IMR-90 (cell line): ENCODE data around the gene CNTRL. TPM values are rescaled to one million over a fixed set of nuclear protein-coding genes. Genes with fewer than 3 reads are reported as not detected.

Experiments
- ATAC-seq: fragments of 200-7000 bp; cut with Tn5 transposase; 2 replicates; pipeline ENCODE4 v1.9.1; 2020; ENCODE audit warnings: low read depth, mild to moderate bottlenecking, moderate library complexity
- BruUV-seq: library from RNA; stranded (reverse); fragments of 400-500 nt; replicated peaks from 2 replicates; lab custom pipeline; 2021; lab: Mats Ljungman, UMichigan
- CTCF ChIA-PET: fragments of 300-600 bp; formaldehyde crosslinking; extraction: SDS; loops from one replicate; lab custom pipeline; 2021; ENCODE audit warnings: antibody characterized with exemption; lab: Yijun Ruan, JAX
- POLR2A ChIA-PET: fragments of 300-600 bp; sonication (Branson Sonifier 250); formaldehyde crosslinking; loops from one replicate; lab custom pipeline; 2022; ENCODE audit warnings: antibody characterized with exemption; ENCODE audit not compliant: unreplicated experiment; lab: Charles Lee
- DNase-seq: peaks from one replicate; pipeline ENCODE4 v3.0.0; 2013
- H2AFZ ChIP-seq: replicated peaks from 2 replicates; pipeline ENCODE3; 2013; ENCODE audit warnings: low read length, mild to moderate bottlenecking; ENCODE audit not compliant: poor library complexity
- H2AK5ac ChIP-seq: 2 replicates; pipeline ENCODE4 v1.6.1; 2013; ENCODE audit warnings: low read depth, low read length, inconsistent platforms
- H2AK9ac ChIP-seq: replicated peaks from 2 replicates; pipeline ENCODE3; 2013; ENCODE audit warnings: mild to moderate bottlenecking, low read depth, low read length, moderate library complexity; ENCODE audit not compliant: poor library complexity
- H2BK120ac ChIP-seq: 2 replicates; pipeline ENCODE4 v1.6.1; 2013; ENCODE audit warnings: low read depth, low read length, inconsistent platforms
- H2BK15ac ChIP-seq: 3 replicates; pipeline ENCODE4 v1.6.1; 2013; ENCODE audit warnings: low read depth, low read length, inconsistent platforms
- H2BK20ac ChIP-seq: 2 replicates; pipeline ENCODE4 v1.6.1; 2013; ENCODE audit warnings: low read depth, mild to moderate bottlenecking, inconsistent platforms, low read length, moderate library complexity
- H2BK5ac ChIP-seq: 2 replicates; pipeline ENCODE4 v1.6.1; 2013; ENCODE audit warnings: mild to moderate bottlenecking, low read depth, low read length, inconsistent platforms; ENCODE audit not compliant: poor library complexity, severe bottlenecking
- H3K14ac ChIP-seq: replicated peaks from 2 replicates; pipeline ENCODE4 v1.6.1; 2013; ENCODE audit warnings: low read depth, low read length, inconsistent platforms
- H3K18ac ChIP-seq: 2 replicates; pipeline ENCODE4 v1.6.1; 2013; ENCODE audit warnings: low read depth, low read length, control low read depth
- H3K23ac ChIP-seq: 2 replicates; pipeline ENCODE4 v1.6.1; 2013; ENCODE audit warnings: low read depth, low read length, inconsistent platforms
- H3K27ac ChIP-seq: 2 replicates; pipeline ENCODE4 v1.5.1; 2013; ENCODE audit warnings: mild to moderate bottlenecking, control low read depth, low read length; ENCODE audit not compliant: insufficient read depth
- H3K27me3 ChIP-seq: 2 replicates; pipeline ENCODE4 v1.6.1; 2013; ENCODE audit warnings: low read length; ENCODE audit not compliant: control insufficient read depth, insufficient read depth
- H3K36me3 ChIP-seq: 2 replicates; pipeline ENCODE4 v1.6.1; 2013; ENCODE audit warnings: low read length, mixed read lengths; ENCODE audit not compliant: control insufficient read depth, insufficient read depth
- H3K4ac ChIP-seq: 2 replicates; pipeline ENCODE4 v1.6.1; 2013; ENCODE audit warnings: low read depth, low read length, inconsistent platforms
- H3K4me1 ChIP-seq: 2 replicates; pipeline ENCODE4 v1.6.1; 2013; ENCODE audit warnings: low read length, mixed read lengths; ENCODE audit not compliant: control insufficient read depth, insufficient read depth
- H3K4me2 ChIP-seq: 2 replicates; pipeline ENCODE4 v1.6.1; 2013; ENCODE audit warnings: low read depth, mild to moderate bottlenecking, control low read depth, low read length, moderate library complexity
- H3K4me3 ChIP-seq: 2 replicates; pipeline ENCODE4 v1.5.1; 2013; ENCODE audit warnings: low read depth, mild to moderate bottlenecking, control low read depth, low read length, moderate library complexity; ENCODE audit not compliant: insufficient read depth
- H3K56ac ChIP-seq: 2 replicates; pipeline ENCODE4 v1.6.1; 2013; ENCODE audit warnings: low read length, inconsistent platforms; ENCODE audit not compliant: insufficient read depth; ENCODE audit errors: extremely low read depth
- H3K79me1 ChIP-seq, 2 experiments: 2 replicates each; pipeline ENCODE4 v1.6.1; 2013; ENCODE audit warnings: low read length in 2 of 2, inconsistent platforms in 1 of 2, low read depth in 1 of 2
- H3K9ac ChIP-seq: 2 replicates; pipeline ENCODE4 v1.6.1; 2013; ENCODE audit warnings: low read depth, low read length, control low read depth
- H3K9me1 ChIP-seq: 2 replicates; pipeline ENCODE4 v1.6.1; 2013; ENCODE audit warnings: low read length, inconsistent platforms; ENCODE audit not compliant: insufficient read depth
- H3K9me3 ChIP-seq: 2 replicates; pipeline ENCODE4 v1.6.1; 2013; ENCODE audit warnings: low read length; ENCODE audit not compliant: control insufficient read depth, insufficient read depth
- H4K20me1 ChIP-seq: 2 replicates; pipeline ENCODE4 v1.6.1; 2013; ENCODE audit warnings: low read length, inconsistent platforms; ENCODE audit not compliant: insufficient read depth
- H4K5ac ChIP-seq: 2 replicates; pipeline ENCODE4 v1.6.1; 2013; ENCODE audit warnings: mild to moderate bottlenecking, low read depth, low read length, control low read depth
- H4K8ac ChIP-seq, 2 experiments: 2 replicates each; pipeline ENCODE4 v1.6.1; 2013; ENCODE audit warnings: low read depth in 2 of 2, low read length in 2 of 2, control low read depth in 1 of 2, inconsistent platforms in 1 of 2
- H4K91ac ChIP-seq: 2 replicates; pipeline ENCODE4 v1.6.1; 2013; ENCODE audit warnings: low read depth, low read length, inconsistent platforms; ENCODE audit not compliant: insufficient read depth
- BHLHE40 ChIP-seq: fragments of 150-350 bp; IDR thresholded peaks from 2 replicates; pipeline ENCODE4 v1.6.1; 2016; ENCODE audit warnings: mild to moderate bottlenecking, low read depth, low read length
- CEBPB ChIP-seq: IDR thresholded peaks from 2 replicates; pipeline ENCODE4 v1.6.1; 2012; ENCODE audit warnings: low read depth, low read length, improper control_type of control experiment
- CTCF ChIP-seq: conservative IDR thresholded peaks from 2 replicates; pipeline ENCODE4 v1.5.1; 2012; ENCODE audit warnings: mild to moderate bottlenecking, low read depth, low read length, improper control_type of control experiment
- ELK1 ChIP-seq: fragments of 150-350 bp; IDR thresholded peaks from 2 replicates; pipeline ENCODE4 v1.6.1; 2016; ENCODE audit warnings: low read depth, mild to moderate bottlenecking, low read length, moderate library complexity, borderline replicate concordance
- FOS ChIP-seq: fragments of 150-350 bp; IDR thresholded peaks from 2 replicates; pipeline ENCODE4 v1.6.1; 2016; ENCODE audit warnings: low read depth, low read length
- MAFK ChIP-seq: IDR thresholded peaks from 2 replicates; pipeline ENCODE4 v1.6.1; 2012; ENCODE audit warnings: low read depth, low read length, improper control_type of control experiment
- MAZ ChIP-seq: IDR thresholded peaks from 2 replicates; pipeline ENCODE4 v1.6.1; 2012; ENCODE audit warnings: low read depth, mild to moderate bottlenecking, low read length, improper control_type of control experiment, moderate library complexity, borderline replicate concordance
- MXI1 ChIP-seq: IDR thresholded peaks from 2 replicates; pipeline ENCODE4 v1.6.1; 2012; ENCODE audit warnings: low read depth, mild to moderate bottlenecking, low read length, moderate library complexity, borderline replicate concordance
- NFE2L2 ChIP-seq: fragments of 150-350 bp; IDR thresholded peaks from 2 replicates; pipeline ENCODE4 v1.6.1; 2016; ENCODE audit warnings: low read depth, mild to moderate bottlenecking, low read length
- POLR2A ChIP-seq: IDR thresholded peaks from 2 replicates; pipeline ENCODE4 v1.6.1; 2012; ENCODE audit warnings: mild to moderate bottlenecking, low read depth, low read length
- RAD21 ChIP-seq: IDR thresholded peaks from 2 replicates; pipeline ENCODE4 v1.6.1; 2012; ENCODE audit warnings: low read length, improper control_type of control experiment
- RCOR1 ChIP-seq: IDR thresholded peaks from 2 replicates; pipeline ENCODE4 v1.6.1; 2012; ENCODE audit warnings: mild to moderate bottlenecking, low read length, improper control_type of control experiment; ENCODE audit not compliant: insufficient replicate concordance
- RFX5 ChIP-seq: IDR thresholded peaks from 2 replicates; pipeline ENCODE4 v1.8.0; 2012; ENCODE audit warnings: low read depth, mild to moderate bottlenecking, low read length, moderate library complexity
- USF2 ChIP-seq: fragments of 150-350 bp; IDR thresholded peaks from 2 replicates; pipeline ENCODE4 v1.6.1; 2017; ENCODE audit warnings: mild to moderate bottlenecking, antibody characterized with exemption, low read length, low read depth
- WGBS, 2 experiments: methylation state at CpG; one replicate each; pipeline versions ENCODE4 v1.1.5 to v1.1.7; 2013; ENCODE audit warnings: missing lambda C conversion rate in 2 of 2; ENCODE audit not compliant: insufficient read length in 1 of 2; ENCODE audit errors: extremely low coverage in 2 of 2; 5-methylcytosine and 5-hydroxymethylcytosine counted together
- dilution Hi-C: fragments of 300-500 bp; cut with HindIII; formaldehyde crosslinking; loops from one replicate; pipeline ENCODE4 v1.14.3; 2018; ENCODE audit warnings: low sequenced_read_pairs; ENCODE audit not compliant: unreplicated experiment
- in situ Hi-C: fragments of 300-500 bp; cut with MboI; formaldehyde crosslinking; loops from 3 replicates; pipeline ENCODE4 v1.14.3; 2019; ENCODE audit warnings: low sequenced_read_pairs, inconsistent platforms, mixed read lengths
- intact Hi-C: fragments of 100-400 bp; cut with micrococcal nuclease; formaldehyde crosslinking; loops from 2 replicates; pipeline ENCODE4 v1.10.0; 2022
- polyA plus RNA-seq, 3 experiments: library from polyadenylated mRNA; depleted of rRNA; stranded (reverse); fragments of >200 nt; gene quantifications; 2 replicates each; pipeline ENCODE4 v1.2.3, GENCODE V29; 2012; ENCODE audit warnings: low replicate concordance in 1 of 3
- total RNA-seq: library from RNA; depleted of rRNA; stranded (reverse); fragments of >200 nt; gene quantifications from 2 replicates; pipeline ENCODE4 v1.2.3, GENCODE V29; 2012

CNTRL gene
- total and polyA plus RNA-seq, 2 of the 4 experiments (the other 2 are of a cell fraction) = 4.5 to 7.3 TPM

GRCh38 chr9:121140162-121140561 is 65.4 kb downstream of the CNTRL start:
- H3K27ac ChIP-seq = no peak overlapping the region
- intact Hi-C loops (no loop called here), in situ Hi-C loops (no loop called here), dilution Hi-C loops (no loop called here)
- H3K27me3 ChIP-seq = no peaks in the 10 kb centered on the region
- no peaks in the 10 kb centered on the region for H3K9me3 ChIP-seq
- no peaks in the 10 kb centered on the region; a peak in 1 of 4 replicates for H3K79me1 ChIP-seq
- no peak overlapping the region for H2BK120ac ChIP-seq
- DNase-seq (no peak), ATAC-seq (no peak)
- 0 out of 2 replicates have a peak, but pooled peaks cover 6% of the 10 kb centered on the region for H3K9me1 ChIP-seq
- no peak overlapping the region for H2AFZ ChIP-seq
- H3K4me3 ChIP-seq = no peak overlapping the region
- H4K91ac ChIP-seq = no peak overlapping the region
- H3K23ac ChIP-seq = no peak overlapping the region
- H3K14ac ChIP-seq = no peak overlapping the region
- H2BK20ac ChIP-seq = no peak overlapping the region
- no peak overlapping the region for H2AK5ac ChIP-seq
- TF ChIP-seq BHLHE40 = no peak
- no peak for TF ChIP-seq RFX5
- no peak for TF ChIP-seq RAD21
- TF ChIP-seq CEBPB = no peak
- no peak for TF ChIP-seq FOS
- no peak for TF ChIP-seq RCOR1
- no peak for TF ChIP-seq USF2
- no peak for TF ChIP-seq POLR2A
- no peak for TF ChIP-seq NFE2L2
- TF ChIP-seq MAZ = no peak
- TF ChIP-seq MXI1 = no peak
- TF ChIP-seq ELK1 = no peak
- TF ChIP-seq MAFK = no peak
- no peak for TF ChIP-seq CTCF
- no peak overlapping the region for H4K8ac ChIP-seq
- no peak overlapping the region for H3K4ac ChIP-seq
- H3K4me2 ChIP-seq = no peak overlapping the region
- peaks cover 17% of the 10 kb centered on the region for H3K36me3 ChIP-seq
- H3K4me1 ChIP-seq = no peaks in the 10 kb centered on the region
- H2BK15ac ChIP-seq = no peak overlapping the region
- H4K20me1 ChIP-seq = no peaks in the 10 kb centered on the region
- no TSS peak for BruUV-seq
- CTCF ChIA-PET = no interaction called here
- H3K56ac ChIP-seq = no peak overlapping the region
- no peak overlapping the region for H4K5ac ChIP-seq
- H3K18ac ChIP-seq = no peak overlapping the region
- no CpG with 5 or more reads among the region's 1 CpG for WGBS, 2 experiments
- H3K9ac ChIP-seq = no peak overlapping the region
- H2BK5ac ChIP-seq = no peak overlapping the region
- POLR2A ChIA-PET = no interaction called here
- no peak overlapping the region for H2AK9ac ChIP-seq
